ENCODE data around the gene RNF14.
"Not testable (repeated sequence)": the region's sequence is repeated elsewhere in the genome, so short reads cannot be mapped to it uniquely, and the experiment has no call there.

DNA sequence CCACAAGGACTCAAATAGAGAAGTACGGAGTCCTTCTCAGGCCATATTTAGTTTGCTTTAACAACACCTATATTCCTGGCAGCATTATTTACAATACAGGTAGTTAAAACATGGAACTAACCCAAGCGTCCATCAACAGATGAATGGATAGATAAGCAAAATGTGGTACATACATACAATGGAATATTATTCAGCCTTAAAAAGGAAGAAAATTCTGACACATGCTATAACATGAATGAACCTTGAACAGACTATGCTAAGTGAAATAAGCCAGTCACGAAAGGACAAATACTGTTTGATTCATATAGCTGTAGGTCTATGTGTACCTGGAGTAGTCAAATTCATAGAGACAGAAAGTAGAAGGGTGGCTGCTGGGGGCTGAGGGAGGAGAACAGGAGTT, 68.7 kb downstream of the RNF14 start:
- TF ChIP-seq CTCF, POLR2A (IDR thresholded peaks at IDR 0.05): not testable (repeated sequence)
